Natural killer cell (primary cell): ENCODE results near the gene KCTD3. TPM values are rescaled to one million over a fixed set of nuclear protein-coding genes. Genes with fewer than 3 reads are reported as not detected.

Source experiments
- ATAC-seq, 3 donors: fragments of 150-1000 bp in 2 of 3; fragments of 200-7000 bp in 1 of 3; cut with Tn5 transposase; 1 replicate in 1 of 3; 2 replicates in 2 of 3; pipeline ENCODE4 v1.10.0; 2021; ENCODE audit warnings: mild to moderate bottlenecking in 2 of 3, moderate library complexity in 2 of 3
- DNase-seq, 2 donors: peaks; one replicate each; pipeline versions ENCODE4 v3.0.0 to v3.0.0-alpha.2; 2013 to 2021; ENCODE audit warnings: mixed read lengths in 1 of 2
- H3K27ac ChIP-seq: one replicate; pipeline ENCODE4 v1.5.1; 2013; ENCODE audit warnings: mild to moderate bottlenecking, low read length
- H3K27me3 ChIP-seq: one replicate; pipeline ENCODE4 v1.6.1; 2013; ENCODE audit warnings: low read length; ENCODE audit not compliant: control insufficient read depth, insufficient read depth
- H3K36me3 ChIP-seq: one replicate; pipeline ENCODE4 v1.6.1; 2013; ENCODE audit warnings: low read length; ENCODE audit not compliant: control insufficient read depth, insufficient read depth
- H3K4me1 ChIP-seq: one replicate; pipeline ENCODE4 v1.6.1; 2013; ENCODE audit warnings: low read length; ENCODE audit not compliant: control insufficient read depth, insufficient read depth
- H3K4me3 ChIP-seq: one replicate; pipeline ENCODE4 v1.5.1; 2013; ENCODE audit warnings: low read length
- H3K9me3 ChIP-seq: one replicate; pipeline ENCODE4 v1.6.1; 2013; ENCODE audit warnings: low read length; ENCODE audit not compliant: control insufficient read depth, insufficient read depth
- H3K27ac Mint-ChIP-seq, 2 donors: one replicate each; pipeline ENCODE4 v1.8.0; 2022; ENCODE audit warnings: mild to moderate bottlenecking in 2 of 2, mixed read lengths in 2 of 2, moderate library complexity in 1 of 2
- H3K27me3 Mint-ChIP-seq, 2 donors: one replicate each; pipeline ENCODE4 v1.8.0; 2022; ENCODE audit warnings: low read depth in 2 of 2, mixed read lengths in 2 of 2
- H3K36me3 Mint-ChIP-seq: one replicate; pipeline ENCODE4 v1.8.0; 2022; ENCODE audit warnings: mixed read lengths
- H3K4me1 Mint-ChIP-seq, 2 donors: one replicate each; pipeline ENCODE4 v1.8.0; 2022; ENCODE audit warnings: mixed read lengths in 2 of 2
- H3K4me3 Mint-ChIP-seq: one replicate; pipeline ENCODE4 v1.8.0; 2022; ENCODE audit warnings: mild to moderate bottlenecking, moderate library complexity, mixed read lengths
- H3K9me3 Mint-ChIP-seq, 2 donors: one replicate each; pipeline ENCODE4 v1.8.0; 2022; ENCODE audit warnings: mixed read lengths in 2 of 2
- WGBS: methylation state at CpG from one replicate; pipeline ENCODE4 v1.1.7; 2013; ENCODE audit warnings: missing lambda C conversion rate; ENCODE audit not compliant: insufficient coverage; 5-methylcytosine and 5-hydroxymethylcytosine counted together
- intact Hi-C: fragments of 100-400 bp; cut with micrococcal nuclease; formaldehyde crosslinking; loops from one replicate; pipeline ENCODE4 v1.14.2; 2022
- total RNA-seq, 4 donors: library from RNA; stranded (reverse); fragments of 120-200 nt in 1 of 4; gene quantifications; one replicate each; pipeline versions ENCODE4 v1.2.3 to v1.2.4, GENCODE V29; 2013 to 2022
- TF ChIP-seq, protein P1 (sequence below): fragments of 200-600 bp; IDR thresholded peaks from one replicate; pipeline ENCODE4 v1.8.0; 2022; ENCODE audit warnings: antibody characterized with exemption

Gene KCTD3
- total RNA-seq, 3 donors from 2014 or later (not counting 1 experiment from before 2014, with no cell fraction given): 2.1 to 4.5 (median 3.1) TPM

DNA sequence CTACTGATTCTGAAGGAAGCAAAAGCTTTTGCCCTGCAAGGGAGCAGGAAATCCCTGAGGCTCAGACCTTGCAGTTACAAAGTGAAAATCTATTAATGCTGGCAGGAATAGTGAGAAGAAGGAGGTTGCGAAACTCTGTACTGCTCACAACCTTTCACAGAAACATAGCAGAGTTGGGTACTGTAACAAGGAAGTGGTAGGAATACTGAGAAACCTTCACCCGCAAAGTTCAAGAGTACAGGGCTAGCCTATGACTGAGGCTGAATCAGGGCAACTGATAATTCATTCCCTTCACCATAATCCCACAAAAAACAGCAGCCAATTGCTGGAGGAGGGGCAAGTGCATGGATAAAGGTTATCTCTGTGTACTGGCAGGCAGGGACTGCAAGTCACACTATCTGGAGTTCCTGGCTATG, 23.9 kb upstream of the KCTD3 start:
- Histone ChIP-seq H3K27ac (no peak overlapping the region), H3K4me3 (no peak overlapping the region), H3K36me3 (no peaks in the 10 kb centered on the region), H3K9me3 (no peaks in the 10 kb centered on the region), H3K4me1 (no peaks in the 10 kb centered on the region), H3K27me3 (no peaks in the 10 kb centered on the region)
- intact Hi-C loops: no loop called here
- Mint-ChIP-seq H3K9me3 (peaks cover 2% of the 10 kb centered on the region in 2 donors), H3K4me3 (no peak overlapping the region), H3K36me3 (no peaks in the 10 kb centered on the region), H3K27me3 (no peaks in the 10 kb centered on the region), H3K4me1 (peaks cover 0 to 8% of the 10 kb centered on the region in 2 donors), H3K27ac (peak overlapping the region in 1 of 2 donors; percentile 27)
- TF ChIP-seq, protein P1, sequence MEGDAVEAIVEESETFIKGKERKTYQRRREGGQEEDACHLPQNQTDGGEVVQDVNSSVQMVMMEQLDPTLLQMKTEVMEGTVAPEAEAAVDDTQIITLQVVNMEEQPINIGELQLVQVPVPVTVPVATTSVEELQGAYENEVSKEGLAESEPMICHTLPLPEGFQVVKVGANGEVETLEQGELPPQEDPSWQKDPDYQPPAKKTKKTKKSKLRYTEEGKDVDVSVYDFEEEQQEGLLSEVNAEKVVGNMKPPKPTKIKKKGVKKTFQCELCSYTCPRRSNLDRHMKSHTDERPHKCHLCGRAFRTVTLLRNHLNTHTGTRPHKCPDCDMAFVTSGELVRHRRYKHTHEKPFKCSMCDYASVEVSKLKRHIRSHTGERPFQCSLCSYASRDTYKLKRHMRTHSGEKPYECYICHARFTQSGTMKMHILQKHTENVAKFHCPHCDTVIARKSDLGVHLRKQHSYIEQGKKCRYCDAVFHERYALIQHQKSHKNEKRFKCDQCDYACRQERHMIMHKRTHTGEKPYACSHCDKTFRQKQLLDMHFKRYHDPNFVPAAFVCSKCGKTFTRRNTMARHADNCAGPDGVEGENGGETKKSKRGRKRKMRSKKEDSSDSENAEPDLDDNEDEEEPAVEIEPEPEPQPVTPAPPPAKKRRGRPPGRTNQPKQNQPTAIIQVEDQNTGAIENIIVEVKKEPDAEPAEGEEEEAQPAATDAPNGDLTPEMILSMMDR: no peak
- no peak for DNase-seq
- 75% methylated on average over 1 of the region's 2 CpGs for WGBS
- ATAC-seq: peak; percentile 58 to 84 (median 81)

DNA sequence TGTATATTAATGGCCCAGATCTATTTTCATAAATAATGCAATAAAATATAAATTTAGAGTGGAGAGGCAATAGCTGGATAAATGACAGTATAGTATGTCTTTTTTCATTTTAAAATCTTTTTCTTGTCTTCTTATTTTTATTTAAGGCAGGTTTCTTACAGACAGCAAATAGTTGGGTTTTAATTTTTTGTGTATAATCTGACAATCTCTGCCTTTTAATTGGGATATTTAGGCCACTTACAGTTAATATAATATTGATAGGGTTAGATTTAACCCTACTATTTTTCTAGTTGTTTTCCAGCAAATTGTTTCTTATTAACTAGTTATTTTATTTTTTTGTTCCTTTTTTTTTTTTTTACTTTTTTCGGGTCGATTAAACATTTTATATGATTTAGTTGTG, 23.3 kb upstream of the KCTD3 start:
- Histone ChIP-seq H3K36me3 (no peaks in the 10 kb centered on the region), H3K27ac (no peak overlapping the region), H3K27me3 (no peaks in the 10 kb centered on the region), H3K4me1 (no peaks in the 10 kb centered on the region), H3K9me3 (no peaks in the 10 kb centered on the region), H3K4me3 (no peak overlapping the region)
- ATAC-seq (no peak), DNase-seq (no peak)
- TF ChIP-seq, protein P1: no peak
- H3K4me1 Mint-ChIP-seq: peaks cover 0 to 8% of the 10 kb centered on the region in 2 donors
- no peak overlapping the region for H3K4me3 Mint-ChIP-seq
- no CpG with 5 or more reads among the region's 2 CpGs for WGBS
- H3K9me3 Mint-ChIP-seq: peaks cover 2 to 4% of the 10 kb centered on the region in 2 donors
- no peaks in the 10 kb centered on the region for H3K36me3 Mint-ChIP-seq
- intact Hi-C loops: no loop called here
- no peaks in the 10 kb centered on the region for H3K27me3 Mint-ChIP-seq
- H3K27ac Mint-ChIP-seq: no peak overlapping the region

DNA sequence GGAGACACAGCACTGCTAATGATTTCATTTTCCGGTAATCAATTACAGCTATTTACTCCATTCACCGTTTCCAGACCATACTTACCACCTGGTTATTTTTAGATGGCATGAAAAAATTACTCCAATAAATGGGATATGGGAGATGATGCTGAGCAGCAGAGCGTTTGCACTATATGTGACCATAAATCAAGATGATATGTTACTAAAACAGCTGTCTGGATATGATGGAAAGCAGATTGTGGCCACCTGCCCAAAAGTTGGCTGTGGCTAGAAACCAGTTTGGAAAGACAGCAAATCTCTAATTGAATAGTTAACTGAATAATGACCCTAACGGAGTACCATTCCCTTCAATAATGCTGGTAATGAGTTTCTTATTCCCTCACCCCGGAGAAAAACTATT, 22.5 kb upstream of the KCTD3 start:
- Histone ChIP-seq H3K36me3 (no peaks in the 10 kb centered on the region), H3K4me3 (no peak overlapping the region), H3K9me3 (no peaks in the 10 kb centered on the region), H3K27me3 (no peaks in the 10 kb centered on the region), H3K27ac (no peak overlapping the region), H3K4me1 (no peaks in the 10 kb centered on the region)
- 80% methylated on average over 1 of the region's 5 CpGs for WGBS
- no peak overlapping the region for H3K27ac Mint-ChIP-seq
- no peak overlapping the region for H3K4me3 Mint-ChIP-seq
- TF ChIP-seq, protein P1: no peak
- H3K27me3 Mint-ChIP-seq: no peaks in the 10 kb centered on the region
- no peaks in the 10 kb centered on the region for H3K36me3 Mint-ChIP-seq
- no peak for DNase-seq
- ATAC-seq: no peak
- H3K4me1 Mint-ChIP-seq: peaks cover 0 to 8% of the 10 kb centered on the region in 2 donors
- peaks cover 2 to 4% of the 10 kb centered on the region in 2 donors for H3K9me3 Mint-ChIP-seq
- intact Hi-C loops: no loop called here

DNA sequence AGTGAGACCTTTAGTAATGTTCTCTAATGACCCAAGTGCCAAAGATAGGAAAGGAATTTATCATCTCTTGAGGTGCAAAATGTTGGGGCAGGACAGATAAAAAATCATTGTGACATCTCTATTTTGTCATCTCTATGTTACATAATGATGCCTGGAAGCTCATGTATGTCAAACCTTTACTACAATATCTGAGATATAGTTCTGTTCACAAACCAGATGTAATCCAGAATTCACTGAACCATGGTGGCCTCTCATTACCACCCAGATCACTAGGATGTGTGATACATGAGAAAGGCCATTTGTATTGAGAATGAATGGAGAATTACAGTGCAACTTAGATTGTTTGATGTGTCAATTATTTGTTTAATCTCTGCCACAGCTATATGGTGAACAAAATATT, 22.0 kb upstream of the KCTD3 start:
- Histone ChIP-seq H3K27ac (no peak overlapping the region), H3K9me3 (no peaks in the 10 kb centered on the region), H3K36me3 (no peaks in the 10 kb centered on the region), H3K4me3 (no peak overlapping the region), H3K27me3 (no peaks in the 10 kb centered on the region), H3K4me1 (no peaks in the 10 kb centered on the region)
- Mint-ChIP-seq H3K4me3 (no peak overlapping the region), H3K27ac (no peak overlapping the region), H3K36me3 (no peaks in the 10 kb centered on the region), H3K27me3 (no peaks in the 10 kb centered on the region), H3K9me3 (peaks cover 2 to 4% of the 10 kb centered on the region in 2 donors), H3K4me1 (peaks cover 0 to 8% of the 10 kb centered on the region in 2 donors)
- peak in 1 of 3 donors; percentile 46 for ATAC-seq
- TF ChIP-seq, protein P1: no peak
- DNase-seq: no peak
- intact Hi-C loops: no loop called here
